AG09319 (cell line): ENCODE data around the gene CAGE1.
"Not testable (repeated sequence)": the region's sequence is repeated elsewhere in the genome, so short reads cannot be mapped to it uniquely, and the experiment has no call there.

Experiments
- DNase-seq: peaks from one replicate; pipeline ENCODE4 v3.0.0-alpha.2; 2010; ENCODE audit warnings: low read depth; ENCODE audit errors: extremely low read depth
- CTCF ChIP-seq: IDR thresholded peaks from 2 replicates; pipeline ENCODE4 v1.5.1; 2011; ENCODE audit warnings: low read depth, mild to moderate bottlenecking, inconsistent platforms, low read length, moderate library complexity

The CAGE1 gene

GRCh38 chr6:7334685-7335084, 54.9 kb downstream of the CAGE1 start:
- no peak for DNase-seq
- TF ChIP-seq CTCF, result no peak

GRCh38 chr6:7332090-7332745, 57.3 kb downstream of the CAGE1 start:
- DNase-seq, result no peak
- no peak for TF ChIP-seq CTCF

- TF ChIP-seq CTCF, result no peak
These were observed 58.1 kb downstream of the CAGE1 start for GRCh38 chr6:7331452-7331851.

GRCh38 chr6:7328243-7328642, 61.3 kb downstream of the CAGE1 start:
- no peak for DNase-seq
- no peak for TF ChIP-seq CTCF

More at GRCh38 chr6:7331452-7331851, 58.1 kb downstream of the CAGE1 start:
- DNase-seq, result no peak

- no peak for TF ChIP-seq CTCF
- DNase-seq, result no peak
These were observed 63.8 kb downstream of the CAGE1 start for GRCh38 chr6:7325750-7326149.

GRCh38 chr6:7324520-7324919, 65.0 kb downstream of the CAGE1 start:
- no peak for TF ChIP-seq CTCF
- DNase-seq, result no peak

GRCh38 chr6:7323074-7323473, 66.5 kb downstream of the CAGE1 start:
- DNase-seq, result no peak
- no peak for TF ChIP-seq CTCF

GRCh38 chr6:7321866-7322265, 67.7 kb downstream of the CAGE1 start:
- not testable (repeated sequence) for DNase-seq

- DNase-seq, result not testable (repeated sequence)
These were observed 70.1 kb downstream of the CAGE1 start for GRCh38 chr6:7319406-7319805.
